Measurements from ENCODE around the gene SRD5A3. TPM values are rescaled to one million over a fixed set of nuclear protein-coding genes. Genes with fewer than 3 reads are reported as not detected.

SRD5A3 gene
- total RNA-seq, 1 donor from 2014 or later, result 32.4 TPM

GRCh38 chr4:55365345-55365728, 19.3 kb downstream of the SRD5A3 start:
- no peaks in the 10 kb centered on the region for H3K27me3 Mint-ChIP-seq (ENCODE audit: low read depth)
- no peak overlapping the region for H3K4me3 Mint-ChIP-seq (ENCODE audit: low read depth)
- no peak for DNase-seq (ENCODE audit: low spot score)
- H3K9me3 Mint-ChIP-seq, result no peaks in the 10 kb centered on the region
- no peak overlapping the region for H3K27ac Mint-ChIP-seq
- intact Hi-C loops (cut with micrococcal nuclease), result no loop called here
- H3K36me3 Mint-ChIP-seq (ENCODE audit: low read depth), result peaks cover 25% of the 10 kb centered on the region
- no peaks in the 10 kb centered on the region for H3K4me1 Mint-ChIP-seq (ENCODE audit: low read depth)

GRCh38 chr4:55366621-55367020, 20.6 kb downstream of the SRD5A3 start:
- peaks cover 25% of the 10 kb centered on the region for H3K36me3 Mint-ChIP-seq (ENCODE audit: low read depth)
- no peak overlapping the region for H3K4me3 Mint-ChIP-seq (ENCODE audit: low read depth)
- H3K27me3 Mint-ChIP-seq (ENCODE audit: low read depth), result no peaks in the 10 kb centered on the region
- H3K4me1 Mint-ChIP-seq (ENCODE audit: low read depth), result no peaks in the 10 kb centered on the region
- H3K27ac Mint-ChIP-seq, result no peak overlapping the region
- no peaks in the 10 kb centered on the region for H3K9me3 Mint-ChIP-seq
- DNase-seq (ENCODE audit: low spot score), result no peak
- intact Hi-C loops (cut with micrococcal nuclease), result no loop called here

GRCh38 chr4:55367084-55367722, 21.2 kb downstream of the SRD5A3 start:
- no peak overlapping the region for H3K4me3 Mint-ChIP-seq (ENCODE audit: low read depth)
- intact Hi-C loops (cut with micrococcal nuclease), result no loop called here
- peaks cover 22% of the 10 kb centered on the region for H3K36me3 Mint-ChIP-seq (ENCODE audit: low read depth)

GRCh38 chr4:55369968-55370367, 23.9 kb downstream of the SRD5A3 start:
- Mint-ChIP-seq H3K4me1 (ENCODE audit: low read depth) (no peaks in the 10 kb centered on the region), H3K9me3 (no peaks in the 10 kb centered on the region), H3K36me3 (ENCODE audit: low read depth) (peaks cover 6% of the 10 kb centered on the region), H3K4me3 (ENCODE audit: low read depth) (no peak overlapping the region), H3K27me3 (ENCODE audit: low read depth) (no peaks in the 10 kb centered on the region), H3K27ac (no peak overlapping the region)
- intact Hi-C loops (cut with micrococcal nuclease), result no loop called here
- no peak for DNase-seq (ENCODE audit: low spot score)

More at GRCh38 chr4:55367084-55367722, 21.2 kb downstream of the SRD5A3 start:
- no peak for DNase-seq (ENCODE audit: low spot score)
- no peak overlapping the region for H3K27ac Mint-ChIP-seq
- no peaks in the 10 kb centered on the region for H3K27me3 Mint-ChIP-seq (ENCODE audit: low read depth)
- no peaks in the 10 kb centered on the region for H3K9me3 Mint-ChIP-seq
- no peaks in the 10 kb centered on the region for H3K4me1 Mint-ChIP-seq (ENCODE audit: low read depth)

- no peaks in the 10 kb centered on the region for H3K9me3 Mint-ChIP-seq
- DNase-seq (ENCODE audit: low spot score), result no peak
- H3K27me3 Mint-ChIP-seq (ENCODE audit: low read depth), result no peaks in the 10 kb centered on the region
- H3K4me1 Mint-ChIP-seq (ENCODE audit: low read depth), result peaks cover 3% of the 10 kb centered on the region
- no peak overlapping the region for H3K27ac Mint-ChIP-seq
- H3K4me3 Mint-ChIP-seq (ENCODE audit: low read depth), result no peak overlapping the region
- peaks cover 6% of the 10 kb centered on the region for H3K36me3 Mint-ChIP-seq (ENCODE audit: low read depth)
- intact Hi-C loops (cut with micrococcal nuclease), result no loop called here
Measured at GRCh38 chr4:55372259-55372658, 26.2 kb downstream of the SRD5A3 start.

- Mint-ChIP-seq H3K4me1 (ENCODE audit: low read depth) (peaks cover 4% of the 10 kb centered on the region), H3K27ac (no peak overlapping the region), H3K27me3 (ENCODE audit: low read depth) (no peaks in the 10 kb centered on the region), H3K36me3 (ENCODE audit: low read depth) (peaks cover 6% of the 10 kb centered on the region), H3K9me3 (no peaks in the 10 kb centered on the region), H3K4me3 (ENCODE audit: low read depth) (no peak overlapping the region)
- intact Hi-C loops (cut with micrococcal nuclease), result no loop called here
- no peak for DNase-seq (ENCODE audit: low spot score)
Measured at GRCh38 chr4:55373461-55373860, 27.4 kb downstream of the SRD5A3 start.

DNA sequence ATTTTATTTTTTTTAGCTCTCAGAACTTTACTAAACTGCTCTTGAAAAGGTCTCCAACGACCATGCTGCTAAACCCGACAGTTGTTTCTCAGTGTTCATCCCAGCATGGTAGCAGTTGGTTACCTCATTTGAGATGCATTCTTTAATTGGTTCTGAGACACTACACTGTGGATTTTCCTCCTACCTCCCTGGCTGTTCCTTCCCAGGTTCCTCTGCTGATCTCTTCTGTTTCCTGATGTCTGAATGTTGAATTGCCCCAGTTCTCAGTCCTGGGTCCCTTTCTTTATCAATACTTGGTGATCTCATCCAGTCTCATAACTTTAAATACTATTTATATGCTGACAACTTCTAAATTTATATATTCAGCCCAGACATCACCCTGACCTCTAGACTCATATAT, 30.7 kb downstream of the SRD5A3 start:
- Mint-ChIP-seq H3K4me1 (ENCODE audit: low read depth) (peaks cover 4% of the 10 kb centered on the region), H3K9me3 (no peaks in the 10 kb centered on the region), H3K27me3 (ENCODE audit: low read depth) (no peaks in the 10 kb centered on the region), H3K27ac (no peak overlapping the region), H3K4me3 (ENCODE audit: low read depth) (no peak overlapping the region), H3K36me3 (ENCODE audit: low read depth) (no peaks in the 10 kb centered on the region)
- intact Hi-C loops (cut with micrococcal nuclease), result no loop called here
- DNase-seq (ENCODE audit: low spot score), result no peak

DNA sequence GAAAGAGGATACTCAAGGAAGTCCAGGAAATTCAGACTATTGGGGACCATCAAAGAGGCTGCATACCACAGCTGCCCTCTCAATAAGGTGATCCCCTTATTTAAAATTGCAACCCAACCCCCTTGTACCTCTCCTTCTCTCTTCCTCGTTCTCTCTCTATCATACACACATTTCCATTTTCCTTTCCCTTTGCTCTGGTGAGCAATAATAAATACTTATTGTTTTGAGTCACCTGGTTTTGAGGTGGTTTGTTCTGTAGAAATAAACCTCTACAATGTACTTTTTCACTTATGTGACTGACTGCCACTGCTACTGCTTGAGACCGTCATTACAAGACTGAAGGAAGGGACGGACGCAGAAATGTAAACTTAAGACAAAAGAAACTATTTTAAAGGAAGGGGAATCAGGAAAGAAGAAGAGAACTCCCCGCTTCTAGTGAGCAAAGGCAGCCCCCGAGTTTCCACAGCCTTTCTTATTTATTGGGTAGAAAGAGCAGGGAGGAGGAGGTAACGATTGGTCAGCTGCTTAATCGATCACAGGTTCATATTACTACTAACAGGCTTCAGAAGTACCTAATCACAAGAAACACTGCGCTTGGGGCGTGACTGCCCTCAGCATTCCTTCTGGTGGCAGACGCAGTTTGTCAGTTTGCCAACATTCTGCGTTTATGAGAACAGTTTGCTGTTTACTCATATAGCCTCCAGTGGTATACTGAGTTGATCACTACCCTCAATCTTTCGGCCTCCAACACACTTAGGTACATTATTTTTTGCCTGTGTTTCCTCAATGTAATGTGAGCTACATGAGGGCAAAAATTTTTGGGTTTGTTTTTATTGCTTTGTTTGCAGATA, 32.8 kb downstream of the SRD5A3 start:
- Mint-ChIP-seq H3K27ac (no peak overlapping the region), H3K9me3 (no peaks in the 10 kb centered on the region), H3K4me1 (ENCODE audit: low read depth) (peaks cover 7% of the 10 kb centered on the region), H3K27me3 (ENCODE audit: low read depth) (no peaks in the 10 kb centered on the region), H3K4me3 (ENCODE audit: low read depth) (no peak overlapping the region), H3K36me3 (ENCODE audit: low read depth) (no peaks in the 10 kb centered on the region)
- intact Hi-C loops (cut with micrococcal nuclease), result no loop called here
- DNase-seq (ENCODE audit: low spot score), result no peak

DNA sequence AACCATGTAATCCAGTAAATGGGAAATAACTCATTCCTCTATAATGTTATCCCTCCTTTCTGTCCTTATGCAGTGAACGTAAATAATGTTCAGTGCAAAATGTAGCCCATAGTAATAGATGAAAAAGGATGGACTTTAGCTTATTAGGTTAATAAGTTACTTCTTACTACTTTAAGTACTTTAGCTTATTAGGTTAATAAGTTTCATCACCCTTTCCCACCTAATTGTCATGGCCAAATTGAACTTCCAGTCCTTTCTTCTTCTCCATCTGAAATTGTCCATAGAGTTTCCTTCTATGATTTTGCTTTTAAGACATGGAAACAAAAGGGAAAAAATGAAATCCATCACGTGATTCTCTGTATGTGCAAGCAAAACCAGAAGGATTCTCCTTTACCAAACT, 34.5 kb downstream of the SRD5A3 start:
- no peaks in the 10 kb centered on the region for H3K27me3 Mint-ChIP-seq (ENCODE audit: low read depth)
- H3K4me3 Mint-ChIP-seq (ENCODE audit: low read depth), result no peak overlapping the region
- no peaks in the 10 kb centered on the region for H3K9me3 Mint-ChIP-seq
- no peak overlapping the region for H3K27ac Mint-ChIP-seq
- intact Hi-C loops (cut with micrococcal nuclease), result no loop called here
- peaks cover 13% of the 10 kb centered on the region for H3K4me1 Mint-ChIP-seq (ENCODE audit: low read depth)
- no peak for DNase-seq (ENCODE audit: low spot score)
- no peaks in the 10 kb centered on the region for H3K36me3 Mint-ChIP-seq (ENCODE audit: low read depth)

GRCh38 chr4:55381502-55381901, 35.5 kb downstream of the SRD5A3 start:
- intact Hi-C loops (cut with micrococcal nuclease), result no loop called here
- Mint-ChIP-seq H3K27ac (no peak overlapping the region), H3K4me3 (ENCODE audit: low read depth) (no peak overlapping the region), H3K4me1 (ENCODE audit: low read depth) (peaks cover 19% of the 10 kb centered on the region), H3K27me3 (ENCODE audit: low read depth) (no peaks in the 10 kb centered on the region), H3K9me3 (no peaks in the 10 kb centered on the region), H3K36me3 (ENCODE audit: low read depth) (no peaks in the 10 kb centered on the region)
- no peak for DNase-seq (ENCODE audit: low spot score)

- H3K27me3 Mint-ChIP-seq (ENCODE audit: low read depth), result no peaks in the 10 kb centered on the region
- H3K9me3 Mint-ChIP-seq, result no peaks in the 10 kb centered on the region
- intact Hi-C loops (cut with micrococcal nuclease), result no loop called here
- no peak overlapping the region for H3K4me3 Mint-ChIP-seq (ENCODE audit: low read depth)
- H3K36me3 Mint-ChIP-seq (ENCODE audit: low read depth), result no peaks in the 10 kb centered on the region
- no peak overlapping the region for H3K27ac Mint-ChIP-seq
- DNase-seq (ENCODE audit: low spot score), result no peak
- H3K4me1 Mint-ChIP-seq (ENCODE audit: low read depth), result peaks cover 15% of the 10 kb centered on the region
Measured at GRCh38 chr4:55382488-55383003, 36.5 kb downstream of the SRD5A3 start.

- Mint-ChIP-seq H3K9me3 (no peaks in the 10 kb centered on the region), H3K4me3 (ENCODE audit: low read depth) (no peak overlapping the region), H3K4me1 (ENCODE audit: low read depth) (peaks cover 15% of the 10 kb centered on the region), H3K27ac (no peak overlapping the region), H3K36me3 (ENCODE audit: low read depth) (no peaks in the 10 kb centered on the region), H3K27me3 (ENCODE audit: low read depth) (no peaks in the 10 kb centered on the region)
- intact Hi-C loops (cut with micrococcal nuclease), result no loop called here
- no peak for DNase-seq (ENCODE audit: low spot score)
Measured at GRCh38 chr4:55385201-55385649, 39.2 kb downstream of the SRD5A3 start.

GRCh38 chr4:55386073-55386472, 40.0 kb downstream of the SRD5A3 start:
- H3K4me1 Mint-ChIP-seq (ENCODE audit: low read depth), result peaks cover 15% of the 10 kb centered on the region
- no peaks in the 10 kb centered on the region for H3K27me3 Mint-ChIP-seq (ENCODE audit: low read depth)
- intact Hi-C loops (cut with micrococcal nuclease), result no loop called here
- H3K4me3 Mint-ChIP-seq (ENCODE audit: low read depth), result no peak overlapping the region
- no peak for DNase-seq (ENCODE audit: low spot score)
- no peaks in the 10 kb centered on the region for H3K9me3 Mint-ChIP-seq
- no peak overlapping the region for H3K27ac Mint-ChIP-seq
- H3K36me3 Mint-ChIP-seq (ENCODE audit: low read depth), result no peaks in the 10 kb centered on the region
